HepG2 (cell line): Measurements from ENCODE around the gene MXD3. TPM values are rescaled to one million over a fixed set of nuclear protein-coding genes. Genes with fewer than 3 reads are reported as not detected.
A peak's percentile ranks its signal among the peaks of the same experiment; 100 is the strongest.

ENCODE experiments used
- ARNT2 ChIP-seq: sonication (generic); formaldehyde crosslinking; IDR thresholded peaks from 2 replicates; pipeline ENCODE4 v1.8.0; 2022; ENCODE audit warnings: mild to moderate bottlenecking, low read depth, missing genetic modification reagents, moderate library complexity
- CERS6 ChIP-seq: sonication (generic); formaldehyde crosslinking; IDR thresholded peaks from 2 replicates; pipeline ENCODE4 v1.5.0; 2020; ENCODE audit warnings: missing genetic modification reagents
- ELK4 ChIP-seq: sonication (generic); formaldehyde crosslinking; IDR thresholded peaks from 2 replicates; pipeline ENCODE4 v1.9.0; 2021; ENCODE audit warnings: missing genetic modification reagents, borderline replicate concordance
- ETS1 ChIP-seq: sonication (generic); formaldehyde crosslinking; IDR thresholded peaks from 2 replicates; pipeline ENCODE4 v1.4.0; 2020; ENCODE audit warnings: missing genetic modification reagents
- EZH2 ChIP-seq: conservative IDR thresholded peaks from 2 replicates; pipeline ENCODE4 v1.6.1; 2012; ENCODE audit warnings: mild to moderate bottlenecking, low read depth, low read length, moderate library complexity
- HNRNPL ChIP-seq: fragments of 200-400 bp; formaldehyde crosslinking; IDR thresholded peaks from 2 replicates; pipeline ENCODE4 v1.6.1; 2017; ENCODE audit warnings: mild to moderate bottlenecking, low read depth, low read length
- KDM4B ChIP-seq: sonication (generic); formaldehyde crosslinking; IDR thresholded peaks from 2 replicates; pipeline ENCODE4 v1.4.0; 2020; ENCODE audit warnings: missing genetic modification reagents
- MED1 ChIP-seq: sonication (generic); formaldehyde crosslinking; IDR thresholded peaks from 2 replicates; pipeline ENCODE4 v1.4.0; 2020; ENCODE audit warnings: missing genetic modification reagents
- RBM22 ChIP-seq: fragments of 200-400 bp; formaldehyde crosslinking; optimal IDR thresholded peaks from 2 replicates; pipeline ENCODE3; 2017; ENCODE audit warnings: mild to moderate bottlenecking, low read length, moderate library complexity
- RFX1 ChIP-seq: fragments of 450-650 bp; IDR thresholded peaks from 2 replicates; pipeline ENCODE4 v1.6.1; 2017
- SUZ12 ChIP-seq: fragments of 150-350 bp; IDR thresholded peaks from 2 replicates; pipeline ENCODE4 v1.6.1; 2014; ENCODE audit warnings: low read depth, low read length
- SYNCRIP ChIP-seq: fragments of 200-400 bp; formaldehyde crosslinking; IDR thresholded peaks from 2 replicates; pipeline ENCODE4 v1.6.1; 2018; ENCODE audit warnings: mild to moderate bottlenecking, low read depth, low read length; ENCODE audit not compliant: insufficient read depth
- TBX3 ChIP-seq: fragments of 450-650 bp; IDR thresholded peaks from 2 replicates; pipeline ENCODE4 v1.6.1; 2017; ENCODE audit warnings: antibody characterized with exemption, mild to moderate bottlenecking, inconsistent platforms, borderline replicate concordance
- THYN1 ChIP-seq: sonication (generic); formaldehyde crosslinking; IDR thresholded peaks from 2 replicates; pipeline ENCODE4 v1.8.1; 2023; ENCODE audit warnings: low read depth, mild to moderate bottlenecking, moderate library complexity, missing genetic modification reagents, borderline replicate concordance
- ZBTB46 ChIP-seq: sonication (generic); formaldehyde crosslinking; IDR thresholded peaks from 2 replicates; pipeline ENCODE4 v1.4.0; 2020; ENCODE audit warnings: mild to moderate bottlenecking, missing genetic modification reagents, borderline replicate concordance
- ZC3H4 ChIP-seq: sonication (generic); formaldehyde crosslinking; IDR thresholded peaks from 2 replicates; pipeline ENCODE4 v1.4.0; 2020; ENCODE audit warnings: missing genetic modification reagents, borderline replicate concordance
- ZFP82 ChIP-seq: sonication (generic); formaldehyde crosslinking; IDR thresholded peaks from 2 replicates; pipeline ENCODE4 v1.5.1; 2020; ENCODE audit warnings: mild to moderate bottlenecking, missing genetic modification reagents, borderline replicate concordance
- ZFP90 ChIP-seq: sonication (generic); formaldehyde crosslinking; IDR thresholded peaks from 2 replicates; pipeline ENCODE4 v1.8.0; 2022; ENCODE audit warnings: missing genetic modification reagents, mild to moderate bottlenecking, inconsistent platforms, borderline replicate concordance
- ZNF3 ChIP-seq: IDR thresholded peaks from 2 replicates; pipeline ENCODE4 v1.7.0; 2017; ENCODE audit warnings: inconsistent platforms
- ZNF543 ChIP-seq: sonication (generic); formaldehyde crosslinking; IDR thresholded peaks from 2 replicates; pipeline ENCODE4 v1.4.0; 2020; ENCODE audit warnings: mild to moderate bottlenecking, missing genetic modification reagents
- ZNF572 ChIP-seq: sonication (generic); formaldehyde crosslinking; IDR thresholded peaks from 2 replicates; pipeline ENCODE4 v1.5.1; 2020; ENCODE audit warnings: mild to moderate bottlenecking, missing genetic modification reagents
- ZNF576 ChIP-seq: sonication (generic); formaldehyde crosslinking; IDR thresholded peaks from 2 replicates; pipeline ENCODE4 v1.4.0; 2020; ENCODE audit warnings: mild to moderate bottlenecking, missing genetic modification reagents
- ZNF7 ChIP-seq: IDR thresholded peaks from 2 replicates; pipeline ENCODE4 v1.6.1; 2016; ENCODE audit warnings: missing biosample characterization, missing genetic modification reagents
- ZNF746 ChIP-seq: sonication (generic); formaldehyde crosslinking; IDR thresholded peaks from 2 replicates; pipeline ENCODE4 v1.8.0; 2022; ENCODE audit warnings: mild to moderate bottlenecking, missing genetic modification reagents
- ZNF792 ChIP-seq: IDR thresholded peaks from 2 replicates; pipeline ENCODE4 v1.6.1; 2016
- polyA plus RNA-seq, 8 experiments: library from polyadenylated mRNA; depleted of rRNA in 3 of 8; stranded (reverse) in 7 of 8; unstranded in 1 of 8; fragments of >200 nt; fragmentation: Illumina TruSeq in 4 of 8; extraction: Trizol in 4 of 8; gene quantifications; 2 replicates each; pipeline versions ENCODE4 v1.2.1 to v1.2.3, GENCODE V29; 2011 to 2016; ENCODE audit warnings: low read depth in 4 of 8, missing spikeins in 1 of 8, mixed read lengths in 1 of 8; ENCODE audit not compliant: insufficient read depth in 1 of 8
- total RNA-seq, 5 experiments: library from RNA; depleted of rRNA; stranded (reverse); fragments of >200 nt; fragmentation: Illumina TruSeq; extraction: Trizol; gene quantifications; 2 replicates each; pipeline ENCODE4 v1.2.3, GENCODE V29; 2016; ENCODE audit warnings: low read depth in 1 of 5

Gene MXD3
- total and polyA plus RNA-seq, 2 of the 13 experiments (the other 11 are each of a cell fraction or from before 2014, with no cell fraction given) = 10.5 to 12.8 TPM

- TF ChIP-seq SUZ12 (no peak), ZC3H4 (no peak), ZBTB46 (CRISPR knock-in tag) (no peak), RFX1 (no peak), ETS1 (CRISPR knock-in tag) (0 out of 2 replicates have a peak, but pooled peaks have one; percentile 75), ZNF572 (CRISPR knock-in tag) (no peak), CERS6 (CRISPR knock-in tag) (no peak), SYNCRIP (no peak), MED1 (CRISPR knock-in tag) (peak; percentile 49), EZH2 (no peak), KDM4B (CRISPR knock-in tag) (peak; percentile 89), ZNF7 (CRISPR knock-in tag) (no peak), HNRNPL (0 out of 2 replicates have a peak, but pooled peaks have one; percentile 59), ZNF576 (CRISPR knock-in tag) (no peak; the same call in 1 of the 2 replicates), ZNF3 (CRISPR knock-in tag) (no peak), ZFP82 (peak; percentile 96; the same call in 1 of the 2 replicates), ZFP90 (CRISPR knock-in tag) (0 out of 2 replicates have a peak, but pooled peaks have one; percentile 54), ARNT2 (peak; percentile 92), TBX3 (0 out of 2 replicates have a peak, but pooled peaks have one; percentile 19), THYN1 (CRISPR knock-in tag) (no peak), ZNF543 (peak; percentile 69; the same call in 1 of the 2 replicates), RBM22 (no peak), ZNF746 (CRISPR knock-in tag) (peak; percentile 50; the same call in 1 of the 2 replicates), ELK4 (CRISPR knock-in tag) (0 out of 2 replicates have a peak, but pooled peaks have one; percentile 55), ZNF792 (CRISPR knock-in tag) (peak; percentile 5; the same call in 1 of the 2 replicates)
Observed at GRCh38 chr5:177303121-177303924, 8.4 kb downstream of the MXD3 start, which contains the start of the genes PRELID1 and RAB24 (continued).
